Measurements from ENCODE around the gene CYB5R2. TPM values are rescaled to one million over a fixed set of nuclear protein-coding genes. Genes with fewer than 3 reads are reported as not detected.

CYB5R2 gene
- total RNA-seq, 1 donor from 2014 or later, result 9.1 TPM

GRCh38 chr11:7621554-7621953 is 51.7 kb downstream of the CYB5R2 start:
- Mint-ChIP-seq H3K36me3 (ENCODE audit: insufficient read depth) (peaks cover 18% of the 10 kb centered on the region), H3K4me3 (ENCODE audit: low read depth) (no peak overlapping the region), H3K4me1 (ENCODE audit: low read depth) (no peaks in the 10 kb centered on the region)

GRCh38 chr11:7621090-7621489 is 52.2 kb downstream of the CYB5R2 start:
- no peaks in the 10 kb centered on the region for H3K9me3 Mint-ChIP-seq (ENCODE audit: low read depth)
- peaks cover 21% of the 10 kb centered on the region for H3K36me3 Mint-ChIP-seq (ENCODE audit: insufficient read depth)
- peaks cover 2% of the 10 kb centered on the region for H3K4me1 Mint-ChIP-seq (ENCODE audit: low read depth)
- H3K27me3 Mint-ChIP-seq, result no peaks in the 10 kb centered on the region
- no peak overlapping the region for H3K27ac Mint-ChIP-seq
- H3K4me3 Mint-ChIP-seq (ENCODE audit: low read depth), result no peak overlapping the region
- TF ChIP-seq CTCF (IDR thresholded peaks at IDR 0.05; ENCODE audit: unreplicated experiment), result no peak
- DNase-seq (ENCODE audit: low spot score, unreplicated experiment), result no peak

More at GRCh38 chr11:7621554-7621953, 51.7 kb downstream of the CYB5R2 start:
- no peak overlapping the region for H3K27ac Mint-ChIP-seq
- no peak for DNase-seq (ENCODE audit: low spot score, unreplicated experiment)
- H3K27me3 Mint-ChIP-seq, result no peaks in the 10 kb centered on the region
- no peaks in the 10 kb centered on the region for H3K9me3 Mint-ChIP-seq (ENCODE audit: low read depth)
- no peak for TF ChIP-seq CTCF (IDR thresholded peaks at IDR 0.05; ENCODE audit: unreplicated experiment)

GRCh38 chr11:7619322-7619721 is 54.0 kb downstream of the CYB5R2 start:
- peaks cover 10% of the 10 kb centered on the region for H3K4me1 Mint-ChIP-seq (ENCODE audit: low read depth)
- H3K36me3 Mint-ChIP-seq (ENCODE audit: insufficient read depth), result peaks cover 29% of the 10 kb centered on the region
- no peak overlapping the region for H3K4me3 Mint-ChIP-seq (ENCODE audit: low read depth)
- peak overlapping the region; percentile 4 for H3K27ac Mint-ChIP-seq
- no peak for TF ChIP-seq CTCF (IDR thresholded peaks at IDR 0.05; ENCODE audit: unreplicated experiment)
- no peaks in the 10 kb centered on the region for H3K9me3 Mint-ChIP-seq (ENCODE audit: low read depth)
- no peak for DNase-seq (ENCODE audit: low spot score, unreplicated experiment)
- no peaks in the 10 kb centered on the region for H3K27me3 Mint-ChIP-seq

GRCh38 chr11:7617032-7617431 is 56.3 kb downstream of the CYB5R2 start:
- peaks cover 24% of the 10 kb centered on the region for H3K36me3 Mint-ChIP-seq (ENCODE audit: insufficient read depth)
- H3K4me1 Mint-ChIP-seq (ENCODE audit: low read depth), result peaks cover 31% of the 10 kb centered on the region
- H3K27ac Mint-ChIP-seq, result no peak overlapping the region
- no peaks in the 10 kb centered on the region for H3K27me3 Mint-ChIP-seq
- H3K4me3 Mint-ChIP-seq (ENCODE audit: low read depth), result no peak overlapping the region
- TF ChIP-seq CTCF (IDR thresholded peaks at IDR 0.05; ENCODE audit: unreplicated experiment), result no peak
- no peak for DNase-seq (ENCODE audit: low spot score, unreplicated experiment)
- H3K9me3 Mint-ChIP-seq (ENCODE audit: low read depth), result no peaks in the 10 kb centered on the region

Other genes starting within 250 kb of the CYB5R2 start
- gene OLFML1, start 188.0 kb downstream of the CYB5R2 start, total RNA-seq, result 0.42 TPM in 1 of 2 replicates, not detected in the other
- 64.1 and 66.4 TPM in 2 replicates for gene PPFIBP2, start 159.5 kb downstream of the CYB5R2 start, total RNA-seq
- gene OVCH2, start 33.0 kb upstream of the CYB5R2 start, total RNA-seq, result 0.33 TPM in 1 of 2 replicates, not detected in the other
- 0.47 TPM in 1 of 2 replicates, not detected in the other for gene OR5P2, start 123.4 kb upstream of the CYB5R2 start, total RNA-seq
- not detected in 2 replicates for gene OR5P3, start 157.3 kb upstream of the CYB5R2 start, total RNA-seq

Data from progenitor cell of endocrine pancreas (in vitro differentiated cells).